ENCODE measurements around the gene PRR22.
"Not testable (repeated sequence)": the region's sequence is repeated elsewhere in the genome, so short reads cannot be mapped to it uniquely, and the experiment has no call there.

Gene PRR22

GRCh38 chr19:5790559-5791520 lies 6.3 kb upstream of the PRR22 start, which contains the start of gene DUS3L:
DUS3L (minus strand) TSS chr19:5791163; CDS start chr19:5791141, 22 bp downstream.
- peak; percentile 98 to 99 (median 98) for DNase-seq

GRCh38 chr19:5789886-5790558 lies 5.5 kb upstream of the PRR22 start:
- DNase-seq = no peak

GRCh38 chr19:5789351-5789761 lies 4.8 kb upstream of the PRR22 start:
- no peak for DNase-seq

GRCh38 chr19:5788422-5788821 lies 3.9 kb upstream of the PRR22 start:
- no peak for DNase-seq

- DNase-seq = no peak
These were observed 3.0 kb upstream of the PRR22 start for GRCh38 chr19:5787409-5788182.

- no peak for DNase-seq
These were observed 2.3 kb upstream of the PRR22 start for GRCh38 chr19:5786593-5787408.

GRCh38 chr19:5785423-5785822 lies 877 bp upstream of the PRR22 start:
- no peak for DNase-seq

- DNase-seq = no peak
These were observed 1.3 kb downstream of the PRR22 start for GRCh38 chr19:5782945-5783919.

- DNase-seq = no peak
These were observed 2.2 kb downstream of the PRR22 start for GRCh38 chr19:5782322-5782721.

- DNase-seq = not testable (repeated sequence)
These were observed 3.6 kb downstream of the PRR22 start for GRCh38 chr19:5780916-5781315.

GRCh38 chr19:5778402-5778801 lies 6.1 kb downstream of the PRR22 start:
- DNase-seq = no peak

- DNase-seq = no peak
These were observed 8.8 kb downstream of the PRR22 start for GRCh38 chr19:5775668-5776309.

- DNase-seq = no peak
These were observed 9.6 kb downstream of the PRR22 start for GRCh38 chr19:5774921-5775320.

- DNase-seq = no peak
These were observed 11.3 kb downstream of the PRR22 start for GRCh38 chr19:5773276-5773675.

GRCh38 chr19:5772416-5772815 lies 12.1 kb downstream of the PRR22 start:
- DNase-seq = no peak

GRCh38 chr19:5767949-5768348 lies 16.6 kb downstream of the PRR22 start:
- DNase-seq = no peak

- DNase-seq = no peak
These were observed 19.3 kb downstream of the PRR22 start for GRCh38 chr19:5765220-5765619.

- no peak for DNase-seq
These were observed 21.8 kb downstream of the PRR22 start for GRCh38 chr19:5762608-5763217.

- no peak for DNase-seq
These were observed 30.8 kb downstream of the PRR22 start for GRCh38 chr19:5753743-5754142.

- DNase-seq = no peak
These were observed 32.8 kb downstream of the PRR22 start for GRCh38 chr19:5751709-5752108.
